DMS153 treated with DMSO at 0.1 percent for 48 hours (cell line): Measurements from ENCODE around the gene OR5H15.
"Not testable (repeated sequence)": the region's sequence is repeated elsewhere in the genome, so short reads cannot be mapped to it uniquely, and the experiment has no call there.

ENCODE experiments used
- DNase-seq: peaks from one replicate; lab custom pipeline; 2025; ENCODE audit not compliant: unreplicated experiment; lab: John Stamatoyannopoulos, UW

The OR5H15 gene

DNA sequence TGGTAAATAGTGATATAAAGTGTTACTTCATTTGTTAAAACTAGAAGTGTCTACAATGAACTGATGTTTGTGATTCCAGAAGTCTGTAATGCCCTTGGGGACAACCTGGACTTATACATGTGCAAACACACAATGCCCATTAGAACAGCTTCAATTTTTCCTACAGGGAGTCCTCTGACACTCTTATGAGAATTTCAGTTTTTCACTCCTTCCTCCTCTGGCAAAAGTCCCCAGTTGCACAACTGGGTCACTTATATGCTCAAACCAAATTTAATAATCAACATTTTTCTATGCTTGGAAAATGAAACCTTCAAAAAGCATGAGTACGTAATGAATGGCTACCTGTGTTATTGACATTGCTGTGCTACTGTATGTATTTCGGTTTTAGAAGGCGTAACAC is at the start of gene OR5H15:
TSS of gene OR5H15 (plus strand) at position 301 of the 400 bp plus-strand sequence. CDS start 2,004 bp downstream, outside the sequence.
- no peak for DNase-seq

DNA sequence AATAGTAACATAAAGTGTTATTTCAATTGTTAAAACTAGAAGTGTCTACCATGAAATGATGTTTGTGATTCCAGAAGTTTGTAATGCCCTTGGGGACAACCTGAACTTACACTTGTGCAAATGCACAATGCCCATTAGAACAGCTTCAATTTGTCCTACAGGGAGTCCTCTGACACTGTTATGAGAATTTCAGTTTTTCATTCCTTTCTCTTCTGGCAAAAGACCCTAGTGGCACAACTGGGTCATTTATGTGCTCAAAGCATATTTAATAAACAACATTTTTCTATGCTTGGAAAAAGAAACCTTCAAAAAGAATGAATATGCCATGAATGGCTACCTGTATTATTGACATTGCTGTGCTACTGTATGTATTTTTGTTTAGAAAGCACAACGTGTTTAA is 36.1 kb upstream of the OR5H15 start, which contains the start of gene OR5H1:
TSS of gene OR5H1 (plus strand) at position 301 of the 400 bp plus-strand sequence. CDS start 1,977 bp downstream, outside the sequence.
- no peak for DNase-seq

DNA sequence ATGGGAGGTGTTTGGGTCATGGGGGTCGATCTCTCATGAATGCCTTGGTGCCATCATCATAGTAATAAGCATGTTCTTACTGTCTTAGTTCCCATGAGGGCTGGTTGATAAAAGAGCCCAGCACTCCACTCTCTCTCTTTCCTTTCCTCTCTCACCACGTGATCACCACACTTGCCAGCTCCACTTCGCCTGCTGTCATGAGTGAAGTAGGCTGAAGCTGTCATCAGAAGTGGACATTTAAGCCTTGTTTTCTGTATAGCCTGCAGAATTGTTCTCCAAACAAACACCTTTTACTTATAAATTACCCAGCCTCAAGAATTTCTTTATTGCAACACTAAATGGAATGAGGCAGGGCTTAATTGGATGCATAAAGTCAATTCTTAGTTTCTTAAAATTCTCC is 29.9 kb upstream of the OR5H15 start:
- no peak for DNase-seq

DNA sequence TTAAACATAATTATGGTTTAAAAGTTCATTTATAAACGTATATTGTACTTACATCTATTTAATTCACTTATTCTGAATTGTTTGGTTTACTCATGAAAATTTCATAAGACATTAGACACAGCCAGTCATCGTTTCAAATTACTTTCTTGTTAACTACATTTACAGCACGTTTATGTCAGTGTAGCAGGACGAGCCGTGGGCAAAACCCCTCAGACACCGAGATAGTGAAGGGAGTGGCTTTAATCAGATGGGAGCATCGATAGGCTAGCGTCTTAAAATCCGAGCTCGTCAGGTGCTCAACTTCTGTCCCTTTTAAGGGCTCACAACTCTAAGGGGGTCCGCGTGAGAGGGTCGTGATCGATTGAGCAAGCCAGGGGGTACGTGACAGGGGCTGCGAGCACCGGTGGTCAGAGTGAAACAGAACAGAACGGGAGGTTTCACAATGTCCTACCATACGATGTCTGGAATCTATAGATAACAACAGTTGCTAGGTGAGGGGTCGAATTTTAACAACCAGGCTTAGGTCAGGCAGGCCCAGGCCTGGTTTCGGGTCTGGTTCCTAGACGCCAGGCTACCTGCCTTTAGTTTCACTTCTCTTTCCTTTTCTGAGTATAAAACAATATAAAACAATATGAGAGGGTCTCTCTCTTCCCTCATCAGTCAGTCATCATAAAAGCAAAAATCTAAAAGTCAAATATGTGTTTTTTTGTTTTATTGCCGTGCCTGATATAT is 28.5 kb upstream of the OR5H15 start:
- DNase-seq, result not testable (repeated sequence)

DNA sequence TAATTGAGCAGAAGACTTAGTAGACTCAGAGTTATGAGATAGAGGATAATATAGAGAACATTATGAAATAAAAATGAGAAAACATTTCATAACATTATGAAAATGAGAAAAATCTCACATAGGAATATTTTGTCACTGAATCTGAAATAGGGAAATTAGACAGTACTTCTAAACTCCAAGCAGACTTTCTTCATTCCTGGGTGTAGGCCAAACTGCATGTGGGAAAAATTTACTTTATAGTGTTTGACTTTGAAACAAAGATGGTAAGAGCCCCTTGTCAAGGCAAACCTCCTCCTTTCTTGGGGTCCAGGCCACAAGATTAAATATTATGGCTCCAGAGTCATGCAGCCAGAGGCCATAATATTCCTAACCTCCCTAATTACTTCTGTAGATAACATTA is 26.0 kb upstream of the OR5H15 start:
- DNase-seq, result no peak

DNA sequence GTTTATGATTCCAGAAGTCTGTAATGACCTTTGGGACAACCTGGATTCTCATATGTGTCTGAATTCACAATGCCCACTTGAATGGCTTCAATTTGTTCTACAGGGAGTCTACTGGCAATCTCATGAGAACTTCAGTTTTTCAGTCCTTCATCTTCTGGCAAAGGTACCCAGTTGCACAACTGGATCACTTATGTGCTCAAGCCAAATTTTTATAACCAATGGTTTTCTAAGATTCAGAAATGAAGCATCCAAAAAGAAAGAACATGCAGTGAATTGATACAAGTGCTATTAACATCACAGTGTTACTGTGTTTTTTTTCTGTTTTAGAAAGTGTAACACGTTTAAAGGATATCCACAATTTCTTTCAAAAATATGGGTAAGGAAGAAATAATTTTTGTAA is 19.3 kb upstream of the OR5H15 start, which contains the start of gene OR5H14:
TSS of gene OR5H14 (plus strand) at position 301 of the 400 bp plus-strand sequence. CDS start 1,907 bp downstream, outside the sequence.
- no peak for DNase-seq

DNA sequence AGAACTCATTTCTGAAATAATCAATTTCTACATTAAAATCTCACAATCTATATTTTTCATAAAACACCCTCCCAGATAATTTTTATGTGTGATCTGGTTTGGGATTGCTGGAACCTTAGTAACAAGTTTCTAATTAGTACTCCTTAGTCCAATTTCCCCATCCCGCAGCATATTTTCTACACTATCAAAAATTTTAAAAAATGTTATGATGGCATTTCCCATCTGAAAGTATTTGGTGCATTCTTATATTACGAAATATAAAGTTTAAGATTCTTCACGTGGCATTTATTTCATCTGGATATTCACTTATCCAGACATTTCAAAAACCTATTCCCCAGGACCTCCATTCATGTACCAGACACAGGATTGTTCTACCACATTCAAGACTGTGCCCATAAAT is 17.7 kb upstream of the OR5H15 start:
- no peak for DNase-seq

DNA sequence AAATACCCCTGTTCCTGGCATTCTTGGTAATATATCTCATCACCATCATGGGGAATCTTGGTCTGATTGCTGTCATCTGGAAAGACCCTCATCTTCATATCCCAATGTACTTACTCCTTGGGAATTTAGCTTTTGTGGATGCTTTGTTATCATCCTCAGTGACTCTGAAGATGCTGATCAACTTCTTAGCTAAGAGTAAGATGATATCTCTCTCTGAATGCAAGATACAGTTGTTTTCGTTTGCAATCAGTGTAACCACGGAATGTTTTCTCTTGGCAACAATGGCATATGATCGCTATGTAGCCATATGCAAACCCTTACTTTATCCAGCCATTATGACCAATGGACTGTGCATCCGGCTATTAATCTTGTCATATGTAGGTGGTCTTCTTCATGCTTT is 17.0 kb upstream of the OR5H15 start:
- DNase-seq, result not testable (repeated sequence)

DNA sequence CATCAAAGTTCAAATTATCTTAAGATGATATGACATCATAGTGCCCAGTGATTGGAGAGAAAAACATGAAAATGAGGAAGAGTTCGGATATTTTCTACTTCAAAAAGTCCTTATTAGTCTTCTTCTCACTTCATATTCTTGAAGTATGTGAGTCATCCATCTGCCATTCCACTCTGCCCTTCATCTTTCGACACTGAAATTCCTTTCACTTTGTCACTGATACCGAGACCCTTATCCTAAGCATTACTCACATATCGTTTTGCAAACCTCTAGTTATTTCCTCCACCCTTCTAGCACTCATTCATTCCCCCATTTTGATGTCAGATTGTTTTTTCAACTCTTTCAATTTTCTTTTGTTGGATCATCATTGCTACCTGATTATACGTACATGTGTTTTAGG is 15.3 kb upstream of the OR5H15 start:
- no peak for DNase-seq

DNA sequence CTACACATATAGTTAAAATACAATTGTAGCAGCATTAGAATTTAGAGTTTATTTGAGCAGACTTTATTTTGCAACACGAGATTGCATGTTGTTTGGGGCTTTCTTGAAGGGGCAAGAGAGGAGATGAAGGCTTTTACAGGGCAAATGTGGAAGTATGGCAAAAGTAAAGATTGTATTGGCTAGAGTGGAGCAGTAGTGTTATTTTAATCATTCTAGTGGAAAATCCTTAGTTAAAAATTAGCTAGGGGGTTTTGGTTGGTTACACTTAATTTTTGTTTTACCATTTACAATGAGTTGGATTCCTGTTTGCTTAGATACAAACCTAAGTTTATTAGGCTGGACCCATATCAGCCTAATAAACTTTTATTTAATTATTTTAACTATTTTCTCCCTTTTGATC is 4.6 kb downstream of the OR5H15 start:
- no peak for DNase-seq

DNA sequence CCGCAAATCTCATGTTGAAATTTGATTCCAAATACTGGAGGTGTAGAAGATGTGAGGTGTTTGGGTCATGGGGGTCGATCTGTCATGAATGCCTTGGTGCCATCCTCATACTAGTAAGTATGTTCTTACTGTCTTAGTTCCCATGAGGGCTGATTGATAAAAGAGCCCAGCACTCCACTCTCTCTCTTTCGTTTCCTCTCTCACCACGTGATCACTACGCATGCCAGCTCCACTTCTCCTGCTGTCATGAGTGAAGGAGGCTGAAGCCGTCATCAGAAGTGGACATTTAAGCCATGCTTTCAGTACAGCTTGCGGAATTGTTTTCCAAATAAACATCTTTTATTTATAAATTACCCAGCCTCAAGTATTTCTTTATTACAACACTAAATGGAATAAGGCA is 6.1 kb downstream of the OR5H15 start:
- no peak for DNase-seq

DNA sequence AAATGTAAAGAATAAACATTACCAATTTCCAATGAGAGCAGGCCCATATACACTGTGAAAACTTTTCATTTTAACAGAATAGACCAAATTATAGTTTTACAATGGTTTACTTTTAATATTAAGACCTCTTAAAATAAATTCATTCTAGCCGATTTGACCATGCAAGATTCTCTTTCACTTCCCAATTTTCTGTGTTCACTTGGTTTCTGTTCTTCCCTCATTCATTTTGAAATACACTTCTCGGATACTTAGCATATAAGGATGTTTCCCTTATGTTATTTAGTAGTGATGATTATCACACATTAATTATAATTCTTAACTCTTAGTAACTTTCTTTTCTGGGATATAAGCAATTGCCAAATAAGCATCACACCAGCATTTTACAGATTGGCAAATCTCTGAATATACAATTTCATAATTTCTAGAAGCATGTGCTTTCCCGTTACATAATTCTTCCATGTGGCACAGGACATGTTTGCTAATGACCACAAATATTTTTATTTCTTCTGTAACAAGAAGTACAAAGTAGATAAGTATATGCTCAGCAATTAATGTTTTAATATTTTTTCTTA is 13.9 kb downstream of the OR5H15 start:
- DNase-seq, result no peak

DNA sequence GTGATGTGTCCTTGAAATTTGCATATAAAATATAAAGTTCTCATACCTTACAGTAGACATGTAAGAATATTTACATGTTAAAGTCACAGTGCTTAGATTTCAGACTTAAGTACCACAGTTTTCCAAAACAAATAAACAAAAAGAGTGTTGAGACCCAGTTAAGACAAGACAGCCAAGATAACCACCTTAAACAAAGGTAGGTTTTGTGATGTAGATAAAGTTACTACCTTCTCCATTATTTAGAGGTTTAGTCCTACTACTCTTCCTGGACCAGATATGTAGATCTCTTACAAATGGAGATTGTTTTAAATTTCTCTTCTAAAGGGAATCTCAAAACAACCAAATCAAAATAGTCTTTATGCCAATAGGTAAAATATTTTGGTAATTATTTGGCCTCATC is 15.7 kb downstream of the OR5H15 start:
- no peak for DNase-seq

DNA sequence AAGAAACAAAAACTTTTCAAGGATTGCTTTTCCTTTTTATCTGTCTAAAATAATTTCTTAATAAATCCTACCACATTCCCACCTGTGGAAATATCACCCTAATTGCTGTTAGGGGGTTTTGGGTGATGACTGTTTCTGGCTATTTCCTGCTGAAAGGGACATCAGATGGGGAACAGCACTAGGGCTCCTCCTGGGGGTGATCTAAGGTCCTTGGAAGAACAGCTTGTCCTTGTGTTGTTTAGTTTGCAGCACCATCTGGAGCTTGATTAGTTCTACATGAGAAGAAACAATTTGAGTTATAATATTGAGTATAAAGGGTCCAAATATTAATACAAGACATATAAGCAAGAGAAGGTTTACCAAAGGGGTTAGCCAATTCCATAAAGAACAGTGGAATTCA is 18.7 kb downstream of the OR5H15 start:
- DNase-seq, result no peak

DNA sequence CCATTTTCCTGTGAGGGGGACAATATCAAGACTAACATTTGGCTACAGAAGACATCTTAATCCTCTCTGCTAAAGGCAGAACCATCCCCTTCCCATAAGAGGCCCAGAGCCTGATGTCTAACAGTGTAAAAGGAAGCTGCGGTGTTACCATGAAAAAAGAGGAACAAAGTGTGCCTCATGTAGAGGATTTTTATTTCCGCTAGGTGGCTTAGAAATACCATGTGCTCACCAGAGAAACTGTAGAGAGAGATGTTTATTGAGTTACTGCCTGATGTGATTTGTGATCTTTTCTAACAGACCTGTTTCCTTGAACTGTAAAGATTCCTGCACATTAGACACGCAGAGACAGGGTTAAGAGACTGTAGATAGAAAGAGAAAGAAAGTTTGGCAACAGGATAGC is 22.0 kb downstream of the OR5H15 start:
- DNase-seq, result no peak

DNA sequence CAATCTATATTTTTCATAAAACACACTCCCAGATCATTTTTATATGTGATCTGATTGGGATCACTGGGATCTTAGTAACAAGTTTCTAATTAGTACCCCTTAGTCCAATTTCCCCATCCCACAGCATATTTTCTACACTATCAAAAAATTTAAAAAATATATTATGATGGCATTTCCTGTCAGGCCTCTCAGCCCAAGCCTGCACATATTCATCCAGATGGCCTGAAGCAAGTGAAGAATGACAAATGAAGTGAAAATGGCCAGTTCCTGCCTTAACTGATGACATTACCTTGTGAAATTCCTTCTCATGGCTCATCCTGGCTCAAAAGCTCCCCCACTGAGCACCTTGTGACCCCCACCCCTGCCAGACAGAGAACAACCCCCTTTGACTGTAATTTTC is 24.4 kb downstream of the OR5H15 start:
- DNase-seq, result not testable (repeated sequence)

DNA sequence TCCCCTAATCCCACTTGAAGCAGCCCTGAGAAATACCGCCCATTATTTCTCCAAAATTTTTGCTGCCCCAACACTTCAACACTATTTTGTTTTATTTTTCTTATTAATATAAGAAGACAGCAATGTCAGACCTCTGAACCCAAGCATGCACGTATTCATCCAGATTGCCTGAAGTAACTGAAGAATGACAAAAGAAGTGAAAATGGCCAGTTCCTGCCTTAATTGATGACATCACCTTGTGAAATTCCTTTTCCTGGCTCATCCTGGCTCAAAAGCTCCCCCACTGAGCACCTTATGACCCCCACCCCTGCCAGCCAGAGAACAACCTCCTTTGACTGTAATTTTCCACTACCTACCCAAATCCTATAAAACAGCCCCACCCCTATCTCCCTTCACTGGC is 29.8 kb downstream of the OR5H15 start:
- DNase-seq, result not testable (repeated sequence)

DNA sequence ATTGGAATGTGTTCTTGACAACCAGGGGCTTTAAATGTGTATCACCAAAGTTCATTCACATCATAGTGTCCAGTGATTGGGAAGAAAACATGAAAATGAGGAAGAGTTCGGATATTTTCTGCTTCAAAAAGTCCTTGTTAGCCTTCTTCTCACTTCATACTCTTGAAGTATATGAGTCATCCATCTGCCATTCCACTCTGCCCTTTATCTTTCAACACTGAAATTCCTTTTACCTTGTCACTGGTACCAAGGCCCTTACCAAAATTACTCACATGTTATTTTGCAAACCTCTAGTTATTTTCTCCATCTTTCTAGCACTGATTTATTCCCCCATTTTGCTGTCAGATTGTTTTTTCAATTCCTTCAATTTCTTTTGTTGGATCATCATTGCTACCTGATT is 32.5 kb downstream of the OR5H15 start:
- no peak for DNase-seq

DNA sequence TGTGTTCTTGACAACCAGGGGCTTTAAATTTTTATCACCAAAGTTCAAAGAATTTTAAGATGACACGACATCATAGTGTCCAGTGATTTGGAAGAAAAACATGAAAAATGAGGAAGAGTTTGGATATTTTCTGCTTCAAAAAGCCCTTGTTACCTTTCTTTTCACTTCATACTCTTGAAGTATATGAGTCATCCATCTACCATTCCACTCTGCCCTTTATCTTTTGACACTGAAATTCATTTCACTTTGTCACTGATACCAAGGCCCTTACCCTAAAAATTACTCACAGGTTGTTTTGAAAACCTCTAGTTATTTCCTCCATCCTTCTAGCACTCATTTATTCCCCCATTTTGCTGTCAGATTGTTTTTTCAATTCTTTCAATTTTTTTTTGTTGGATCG is 42.7 kb downstream of the OR5H15 start:
- no peak for DNase-seq

DNA sequence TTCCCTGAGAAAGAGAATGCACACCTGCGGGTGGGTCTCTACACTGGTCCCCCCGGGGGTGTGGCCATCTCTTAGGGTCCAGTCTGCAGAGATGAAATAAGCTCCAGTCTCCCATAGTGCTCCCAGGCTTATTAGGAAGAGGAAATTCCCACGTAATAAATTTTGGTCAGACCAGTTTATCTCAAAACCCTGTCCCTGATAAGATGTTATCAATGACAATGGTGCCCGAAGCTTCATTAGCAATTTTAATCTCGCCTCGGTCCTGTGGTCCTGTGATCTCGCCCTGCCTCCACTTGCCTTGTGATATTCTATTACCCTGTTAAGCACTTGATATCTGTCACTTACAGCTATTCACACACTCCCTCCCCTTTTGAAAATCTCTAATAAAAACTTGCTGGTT is 46.8 kb downstream of the OR5H15 start:
- DNase-seq, result no peak

DNA sequence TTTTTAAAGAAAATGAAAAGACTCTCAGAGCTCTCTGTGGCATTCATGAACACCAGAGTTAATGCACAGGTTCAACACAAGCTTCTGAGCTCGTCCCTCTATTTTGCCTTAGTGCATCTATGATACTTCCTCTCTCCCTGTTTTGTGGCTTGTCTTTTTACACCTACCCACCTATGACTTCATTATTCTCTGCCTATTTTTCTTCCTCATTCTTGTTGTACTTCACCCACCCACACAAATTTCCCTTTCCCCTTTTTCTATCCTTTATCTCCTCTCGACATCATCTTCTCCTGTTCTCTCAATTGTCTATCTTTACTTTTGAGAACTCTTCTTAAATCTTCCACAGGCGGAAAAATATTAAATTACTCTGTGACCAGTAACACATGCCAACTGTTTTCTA is 48.6 kb downstream of the OR5H15 start:
- no peak for DNase-seq
